VCaP (cell line): ENCODE results near the gene C16orf78.

Experiments
- H3K27ac ChIP-seq: fragments of 450-650 bp; 2 replicates; pipeline ENCODE4 v1.5.1; 2017
- TF ChIP-seq, protein P1 (sequence below): fragments of 450-650 bp; conservative IDR thresholded peaks from 2 replicates; pipeline ENCODE4 v1.5.1; 2017; ENCODE audit warnings: mild to moderate bottlenecking, moderate library complexity

C16orf78 gene

DNA sequence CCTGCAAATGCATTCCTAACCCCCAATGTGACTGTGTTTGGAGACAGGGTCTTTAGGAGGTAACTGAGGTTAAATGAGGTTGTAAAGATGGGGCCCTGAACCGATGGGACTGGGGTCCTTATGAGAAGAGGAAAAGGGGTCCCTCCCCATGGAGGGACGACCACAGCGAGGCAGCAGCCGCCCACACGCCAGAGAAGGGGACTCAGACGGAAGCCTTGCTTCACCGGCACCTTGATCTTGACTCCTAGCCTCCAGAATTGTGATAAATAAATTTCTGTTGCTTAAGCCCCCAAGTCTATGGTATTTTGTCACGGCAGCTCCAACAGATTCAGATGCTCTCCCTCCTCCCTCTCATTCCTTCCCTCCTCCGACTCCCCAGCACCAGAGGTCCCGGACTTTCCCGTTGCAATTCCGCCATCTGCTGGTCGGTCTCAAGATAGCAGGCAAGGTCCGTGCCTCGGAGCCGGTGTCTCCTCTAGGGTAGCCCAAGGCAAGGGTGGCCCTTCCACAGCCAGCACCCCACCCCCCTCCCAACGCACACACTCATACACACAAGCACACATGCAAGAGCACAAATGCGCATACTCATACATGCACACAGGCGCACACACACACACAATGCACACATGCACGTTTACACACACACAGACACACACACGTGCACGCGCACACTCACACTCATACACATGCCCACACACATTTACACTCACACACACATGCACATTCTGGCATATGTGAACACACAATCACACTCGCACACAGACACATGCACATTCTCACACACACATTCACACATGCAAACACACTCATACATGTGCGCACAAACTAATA, 23.1 kb upstream of the C16orf78 start:
- TF ChIP-seq, protein P1, sequence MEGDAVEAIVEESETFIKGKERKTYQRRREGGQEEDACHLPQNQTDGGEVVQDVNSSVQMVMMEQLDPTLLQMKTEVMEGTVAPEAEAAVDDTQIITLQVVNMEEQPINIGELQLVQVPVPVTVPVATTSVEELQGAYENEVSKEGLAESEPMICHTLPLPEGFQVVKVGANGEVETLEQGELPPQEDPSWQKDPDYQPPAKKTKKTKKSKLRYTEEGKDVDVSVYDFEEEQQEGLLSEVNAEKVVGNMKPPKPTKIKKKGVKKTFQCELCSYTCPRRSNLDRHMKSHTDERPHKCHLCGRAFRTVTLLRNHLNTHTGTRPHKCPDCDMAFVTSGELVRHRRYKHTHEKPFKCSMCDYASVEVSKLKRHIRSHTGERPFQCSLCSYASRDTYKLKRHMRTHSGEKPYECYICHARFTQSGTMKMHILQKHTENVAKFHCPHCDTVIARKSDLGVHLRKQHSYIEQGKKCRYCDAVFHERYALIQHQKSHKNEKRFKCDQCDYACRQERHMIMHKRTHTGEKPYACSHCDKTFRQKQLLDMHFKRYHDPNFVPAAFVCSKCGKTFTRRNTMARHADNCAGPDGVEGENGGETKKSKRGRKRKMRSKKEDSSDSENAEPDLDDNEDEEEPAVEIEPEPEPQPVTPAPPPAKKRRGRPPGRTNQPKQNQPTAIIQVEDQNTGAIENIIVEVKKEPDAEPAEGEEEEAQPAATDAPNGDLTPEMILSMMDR, result peak; percentile 76
- no peak overlapping the region for H3K27ac ChIP-seq

DNA sequence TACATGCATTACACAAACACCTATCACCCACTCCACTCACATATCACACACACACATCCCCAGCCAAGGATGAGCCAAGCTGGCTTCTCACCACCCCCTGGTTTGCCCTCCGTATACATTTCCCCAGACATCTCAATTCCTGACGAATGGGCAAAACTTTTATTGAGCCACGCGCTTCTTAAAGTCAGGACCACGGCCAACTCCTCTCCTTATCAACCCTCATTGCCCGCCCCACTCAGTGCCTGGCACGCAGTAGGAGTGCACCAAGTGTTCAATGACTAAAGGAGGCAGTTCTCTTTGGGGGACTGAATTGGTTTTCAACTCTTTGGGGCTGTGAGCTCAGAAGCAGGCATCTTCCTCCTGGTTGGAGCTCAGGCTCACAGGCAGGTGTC, 22.5 kb upstream of the C16orf78 start:
- no peak overlapping the region for H3K27ac ChIP-seq
- TF ChIP-seq, protein P1, result no peak

DNA sequence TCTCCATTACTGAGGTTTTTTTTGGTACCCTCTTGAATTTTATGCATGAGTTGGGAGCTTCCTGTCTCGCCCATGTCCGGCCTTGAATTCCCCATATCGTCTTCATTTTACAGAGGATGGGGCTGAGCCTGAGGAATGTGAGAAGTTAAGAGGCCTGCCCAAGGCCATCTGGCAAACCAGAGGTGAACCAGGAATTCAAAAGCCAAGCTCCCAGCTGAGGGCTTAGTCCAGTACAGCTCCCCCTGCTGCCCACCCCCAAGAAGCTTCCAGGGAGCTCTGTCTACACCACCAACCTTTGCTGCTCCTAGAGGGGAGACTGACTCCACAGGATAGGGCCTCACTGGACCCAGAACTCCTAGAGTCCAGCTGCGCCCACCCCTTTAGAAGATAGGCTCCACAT, 20.7 kb upstream of the C16orf78 start:
- no peak overlapping the region for H3K27ac ChIP-seq
- TF ChIP-seq, protein P1, result peak; percentile 33; the same call in 1 of the 2 replicates

DNA sequence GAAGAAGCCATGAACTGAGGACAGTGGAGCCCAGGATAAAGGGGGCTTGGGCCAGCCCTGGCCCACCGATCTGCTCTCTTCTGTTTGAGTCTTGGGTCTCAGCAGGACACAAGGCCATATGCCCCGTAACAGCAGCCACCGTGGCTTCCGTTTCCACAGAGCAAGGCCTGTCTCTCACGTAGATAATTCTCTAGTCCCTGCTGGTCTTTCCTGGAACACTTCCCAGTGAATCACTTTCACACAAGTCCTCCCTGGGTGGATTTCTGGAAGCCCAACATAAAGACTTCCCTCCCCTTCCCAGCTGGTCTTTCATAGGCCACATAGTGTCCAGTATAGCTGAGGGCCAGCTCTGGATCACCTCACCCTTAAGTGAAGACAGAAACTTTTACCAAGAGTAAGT, 19.9 kb upstream of the C16orf78 start:
- TF ChIP-seq, protein P1, result no peak
- no peak overlapping the region for H3K27ac ChIP-seq

DNA sequence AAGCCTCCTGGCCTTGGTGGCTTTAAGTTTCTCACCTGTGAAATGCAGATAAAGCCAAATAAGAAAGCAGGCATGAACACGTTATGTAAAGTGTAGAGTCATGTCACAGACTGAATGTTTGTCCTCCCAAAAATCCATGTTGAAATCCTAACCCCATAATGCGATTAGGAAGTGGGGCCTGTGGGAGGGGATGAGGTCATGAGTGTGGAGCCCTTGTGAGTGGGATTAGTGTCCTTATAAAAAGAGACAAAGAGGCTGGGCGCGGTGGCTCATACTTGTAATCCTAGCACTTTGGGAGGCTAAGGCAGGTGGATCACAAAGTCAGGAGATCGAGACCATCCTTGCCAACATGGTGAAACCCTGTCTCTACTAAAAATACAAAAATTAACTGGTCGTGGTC, 19.5 kb upstream of the C16orf78 start:
- H3K27ac ChIP-seq, result no peak overlapping the region
- TF ChIP-seq, protein P1, result no peak

DNA sequence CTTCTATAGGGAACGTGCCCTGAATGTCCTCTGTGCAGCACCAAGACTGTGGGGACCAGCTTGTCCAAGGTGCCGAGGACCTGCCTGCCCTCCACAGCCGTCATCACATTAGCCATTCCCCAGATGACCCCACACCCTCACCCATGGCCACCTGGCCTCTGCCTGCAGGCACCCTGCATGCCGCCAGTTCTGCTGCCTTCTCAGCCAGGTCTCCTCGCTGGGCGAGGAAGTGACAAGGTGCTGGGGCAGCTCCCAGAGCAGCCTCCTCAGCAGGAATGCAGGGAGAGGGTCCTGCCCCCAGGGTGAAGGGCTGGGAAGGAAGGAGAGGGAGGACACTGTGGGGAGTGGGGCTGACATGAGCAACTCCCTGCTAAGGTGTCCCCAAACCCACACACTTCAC, 18.6 kb upstream of the C16orf78 start:
- TF ChIP-seq, protein P1, result no peak
- H3K27ac ChIP-seq, result no peak overlapping the region

DNA sequence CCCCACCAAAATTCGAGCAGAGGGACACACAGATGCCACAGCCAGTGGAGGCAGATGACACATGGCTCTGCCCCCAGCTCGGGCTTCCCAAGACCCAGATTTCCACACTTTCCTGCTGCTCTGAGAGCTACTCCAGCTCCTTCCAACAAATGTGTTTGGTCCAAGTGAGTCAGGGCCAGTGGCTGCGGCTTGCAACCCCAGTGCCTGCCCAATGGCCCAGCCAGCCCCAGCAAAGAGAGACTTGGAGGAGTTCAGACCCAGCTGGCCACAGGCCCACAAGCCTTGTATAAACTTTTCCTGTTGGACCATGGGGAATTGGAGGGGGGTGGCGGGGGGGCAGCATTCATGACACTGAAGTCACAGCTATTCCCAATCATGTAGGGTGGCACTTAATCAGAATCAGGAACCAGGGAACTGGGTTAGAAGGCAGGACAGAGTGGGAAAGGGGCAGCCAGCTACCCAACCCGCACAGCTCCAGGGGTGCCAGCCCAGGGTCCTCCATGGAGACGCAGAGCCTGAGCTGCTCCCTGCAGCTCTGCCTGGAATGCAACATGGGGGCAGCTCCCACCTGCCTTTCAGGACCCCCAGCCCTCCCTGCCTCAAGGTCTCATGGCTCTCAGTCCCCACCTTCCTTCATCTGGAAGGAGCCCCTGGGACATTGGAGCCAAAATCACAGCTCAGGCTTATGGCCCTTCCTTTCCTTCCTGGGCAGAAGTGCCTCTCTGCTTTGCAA, 17.5 kb upstream of the C16orf78 start:
- TF ChIP-seq, protein P1, result no peak
- no peak overlapping the region for H3K27ac ChIP-seq
